GM21528 (cell line): ENCODE measurements around the gene SLC25A28.
A peak's percentile ranks its signal among the peaks of the same experiment; 100 is the strongest.

Experiments used
- ATAC-seq: cut with Tn5 transposase; IDR thresholded peaks from one replicate; pipeline ENCODE4 v1.9.1; 2021; ENCODE audit warnings: mild to moderate bottlenecking, moderate library complexity; ENCODE audit not compliant: unreplicated experiment, low FRiP score

SLC25A28 gene

GRCh38 chr10:99619851-99620710 lies at the start of gene SLC25A28:
Gene SLC25A28 (minus strand): TSS chr10:99620439. CDS start chr10:99620335, 104 bp downstream.
- ATAC-seq, result peak; percentile 85

GRCh38 chr10:99667108-99667751 lies 47.0 kb upstream of the SLC25A28 start:
- no peak for ATAC-seq

- ATAC-seq, result no peak
Measured at GRCh38 chr10:99665304-99665703, 45.1 kb upstream of the SLC25A28 start.

GRCh38 chr10:99661377-99661763 lies 41.1 kb upstream of the SLC25A28 start:
- no peak for ATAC-seq

GRCh38 chr10:99660662-99661376 lies 40.6 kb upstream of the SLC25A28 start:
- ATAC-seq, result no peak

GRCh38 chr10:99659868-99660366 lies 39.7 kb upstream of the SLC25A28 start:
- ATAC-seq, result peak; percentile 4

GRCh38 chr10:99659031-99659867 lies 39.0 kb upstream of the SLC25A28 start, which contains the start of gene ENTPD7:
Gene ENTPD7 (plus strand): TSS chr10:99659509. CDS start chr10:99659957, 448 bp downstream.
- peak; percentile 99 for ATAC-seq

- peak; percentile 1 for ATAC-seq
Measured at GRCh38 chr10:99658622-99659030, 38.4 kb upstream of the SLC25A28 start.

- ATAC-seq, result no peak
Measured at GRCh38 chr10:99656199-99657064, 36.2 kb upstream of the SLC25A28 start.

GRCh38 chr10:99654390-99655175 lies 34.3 kb upstream of the SLC25A28 start:
- no peak for ATAC-seq

- ATAC-seq, result no peak
Measured at GRCh38 chr10:99652800-99653390, 32.7 kb upstream of the SLC25A28 start.

- ATAC-seq, result no peak
Measured at GRCh38 chr10:99648717-99649116, 28.5 kb upstream of the SLC25A28 start.

- no peak for ATAC-seq
Measured at GRCh38 chr10:99647601-99648151, 27.4 kb upstream of the SLC25A28 start.

- no peak for ATAC-seq
Measured at GRCh38 chr10:99633832-99634231, 13.6 kb upstream of the SLC25A28 start.

GRCh38 chr10:99631496-99631895 lies 11.3 kb upstream of the SLC25A28 start:
- no peak for ATAC-seq

- ATAC-seq, result no peak
Measured at GRCh38 chr10:99630991-99631390, 10.8 kb upstream of the SLC25A28 start.

GRCh38 chr10:99630433-99630832 lies 10.2 kb upstream of the SLC25A28 start:
- ATAC-seq, result no peak

GRCh38 chr10:99629625-99629978 lies 9.4 kb upstream of the SLC25A28 start:
- no peak for ATAC-seq
